ENCODE data around the gene RBM6. TPM values are rescaled to one million over a fixed set of nuclear protein-coding genes. Genes with fewer than 3 reads are reported as not detected.

Gene RBM6
- total RNA-seq, 1 experiment from 2014 or later = 72.0 TPM

DNA sequence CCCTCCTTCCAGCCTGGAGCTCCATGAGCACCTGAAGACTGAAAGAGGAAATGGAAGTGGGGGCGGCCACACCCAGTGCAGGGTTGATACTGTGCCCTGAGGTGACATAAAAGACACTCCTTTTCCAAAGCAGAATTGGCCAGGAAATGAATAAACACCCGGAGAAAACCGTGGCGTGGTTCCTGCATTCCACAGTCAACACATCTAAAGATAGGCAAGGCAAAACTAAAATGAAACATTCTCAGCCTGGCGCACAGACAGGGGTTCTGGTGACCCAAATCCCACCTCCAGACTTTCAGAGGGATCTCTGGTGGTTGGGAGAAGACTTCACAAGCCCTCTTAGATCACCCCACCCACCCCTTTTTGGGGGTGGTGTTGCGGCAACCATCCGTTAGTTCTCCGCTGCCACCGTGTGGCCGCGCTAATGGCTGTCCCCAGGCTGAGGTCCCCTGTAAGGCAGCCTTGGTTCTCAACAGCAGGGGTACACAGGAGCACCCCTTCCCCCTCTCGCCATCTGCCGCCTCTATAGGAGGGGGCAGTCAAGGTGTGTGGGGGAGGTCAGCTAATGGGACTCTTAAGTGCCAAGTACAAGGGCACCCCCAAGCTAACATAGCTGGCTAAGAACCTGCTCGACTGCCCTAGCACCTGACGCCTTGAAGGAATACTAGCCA is 33.7 kb upstream of the RBM6 start:
- H3F3A ChIP-seq (ENCODE audit: insufficient read depth, low read depth) = peaks cover 35% of the 10 kb centered on the region
- H3K36me3 ChIP-seq (ENCODE audit: low read depth) = no peaks in the 10 kb centered on the region
- BruUV-seq (replicated peaks) = no TSS peak
- H3K4me3 ChIP-seq = peak overlapping the region; percentile 43; the same call in 1 of the 2 replicates
- H3K9me3 ChIP-seq (ENCODE audit: insufficient read depth, low read depth) = no peaks in the 10 kb centered on the region
- peak; percentile 70 for TF ChIP-seq CTCF (conservative IDR thresholded peaks at IDR 0.05)
- no peak for TF ChIP-seq EZH2 (IDR thresholded peaks at IDR 0.05; ENCODE audit: low read depth)
- peak overlapping the region; percentile 75 for H3K4me2 ChIP-seq
- H3K4me1 ChIP-seq (replicated peaks; ENCODE audit: insufficient read depth) = peaks cover 38% of the 10 kb centered on the region
- intact Hi-C loops (cut with micrococcal nuclease; ENCODE audit: unreplicated experiment) = loop anchor here (1.0 to 5.0 kb wide), 4 partner anchors 67 to 204 kb away; no protein-coding TSS in a partner anchor
- peaks cover 32% of the 10 kb centered on the region for H3K79me2 ChIP-seq (ENCODE audit: low read depth)
- H2AFZ ChIP-seq = peak overlapping the region; percentile 76
- ChIA-PET POLR2A (ENCODE audit: unreplicated experiment) (interaction anchor here (0.6 kb wide), 3 partner anchors 43 to 366 kb away, joined by 3 to 26 read pairs (median 4); no protein-coding TSS in a partner anchor), CTCF (interaction anchor here (0.5 to 1.8 kb wide), 9 partner anchors 8 to 1502 kb away, joined by 3 to 7 read pairs (median 4); partner anchors contain the start of genes INKA1 and MON1A)
- H3K27me3 ChIP-seq (ENCODE audit: insufficient read depth, low read depth) = no peaks in the 10 kb centered on the region
- H3K27ac ChIP-seq = peak overlapping the region; percentile 50
- no peaks in the 10 kb centered on the region for H4K20me1 ChIP-seq (ENCODE audit: insufficient read depth)
- H3K9me2 ChIP-seq (ENCODE audit: insufficient read depth) = no peaks in the 10 kb centered on the region
- peak; percentile 73 to 78 for DNase-seq

DNA sequence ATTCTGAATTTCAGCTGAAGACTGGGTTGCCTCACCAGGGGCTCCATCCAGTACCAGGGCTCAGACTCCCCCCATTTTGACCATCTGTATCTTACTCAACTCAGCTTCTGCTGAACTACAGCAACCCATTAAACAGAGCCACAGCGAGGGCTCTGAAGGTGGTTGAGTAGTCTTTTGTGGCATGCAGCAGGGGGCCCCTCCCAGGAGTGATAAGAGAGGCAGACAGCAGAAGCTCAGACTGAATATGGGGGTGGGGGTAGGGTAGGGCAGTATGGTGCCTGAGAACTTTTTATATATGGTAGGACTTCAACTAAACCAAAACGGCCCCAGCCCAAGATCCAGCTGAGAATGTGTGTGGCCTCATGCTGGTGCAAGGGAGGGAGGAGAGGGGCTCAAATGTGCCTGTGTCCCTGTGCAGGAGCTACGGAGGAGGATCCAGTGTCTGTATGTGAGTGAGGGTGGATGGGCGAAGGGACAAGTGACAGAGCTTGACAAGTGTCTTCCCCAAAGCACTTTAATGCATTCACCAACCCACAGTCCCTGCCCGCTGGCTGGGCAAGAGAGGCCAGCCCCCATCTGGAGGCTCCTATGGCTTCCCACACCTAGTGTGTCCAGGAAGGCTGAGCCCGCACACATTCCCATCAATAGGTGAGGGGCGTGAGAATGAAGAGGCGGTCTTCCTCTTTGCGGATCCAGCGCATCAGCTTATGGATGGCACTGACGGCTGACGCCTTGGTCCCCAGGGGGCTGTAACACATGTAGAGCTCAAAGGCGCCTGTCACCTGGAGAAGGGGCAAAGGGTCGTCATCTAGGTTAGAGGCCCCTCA is 31.4 kb upstream of the RBM6 start:
- Histone ChIP-seq H3K4me1 (replicated peaks; ENCODE audit: insufficient read depth) (peaks cover 38% of the 10 kb centered on the region), H4K20me1 (ENCODE audit: insufficient read depth) (no peaks in the 10 kb centered on the region), H3K79me2 (ENCODE audit: low read depth) (peaks cover 11% of the 10 kb centered on the region), H3K9me3 (ENCODE audit: insufficient read depth, low read depth) (no peaks in the 10 kb centered on the region), H3F3A (ENCODE audit: insufficient read depth, low read depth) (peaks cover 31% of the 10 kb centered on the region), H3K9me2 (ENCODE audit: insufficient read depth) (no peaks in the 10 kb centered on the region), H3K27me3 (ENCODE audit: insufficient read depth, low read depth) (no peaks in the 10 kb centered on the region), H3K36me3 (ENCODE audit: low read depth) (no peaks in the 10 kb centered on the region), H3K4me3 (no peak overlapping the region), H3K27ac (no peak overlapping the region), H3K4me2 (no peak overlapping the region), H2AFZ (no peak overlapping the region)
- ChIA-PET POLR2A (ENCODE audit: unreplicated experiment) (interaction anchor here (0.6 kb wide), 1 partner anchor 17 kb away, joined by 3 read pairs; no protein-coding TSS in a partner anchor), CTCF (no interaction called here)
- no TSS peak for BruUV-seq (replicated peaks)
- TF ChIP-seq CTCF (conservative IDR thresholded peaks at IDR 0.05) = no peak
- no peak for TF ChIP-seq EZH2 (IDR thresholded peaks at IDR 0.05; ENCODE audit: low read depth)
- no peak for DNase-seq
- intact Hi-C loops (cut with micrococcal nuclease; ENCODE audit: unreplicated experiment) = loop anchor here (5.0 kb wide), 1 partner anchor 206 kb away; no protein-coding TSS in a partner anchor

GRCh38 chr3:49910409-49911123 is 29.4 kb upstream of the RBM6 start:
- H3F3A ChIP-seq (ENCODE audit: insufficient read depth, low read depth) = peaks cover 18% of the 10 kb centered on the region
- no peaks in the 10 kb centered on the region for H4K20me1 ChIP-seq (ENCODE audit: insufficient read depth)
- TF ChIP-seq CTCF (conservative IDR thresholded peaks at IDR 0.05) (no peak), EZH2 (IDR thresholded peaks at IDR 0.05; ENCODE audit: low read depth) (no peak)
- H2AFZ ChIP-seq = no peak overlapping the region
- no peaks in the 10 kb centered on the region for H3K9me3 ChIP-seq (ENCODE audit: insufficient read depth, low read depth)
- no peaks in the 10 kb centered on the region for H3K9me2 ChIP-seq (ENCODE audit: insufficient read depth)
- no peak overlapping the region for H3K4me3 ChIP-seq
- H3K4me2 ChIP-seq = no peak overlapping the region
- no TSS peak for BruUV-seq (replicated peaks)
- H3K4me1 ChIP-seq (replicated peaks; ENCODE audit: insufficient read depth) = peaks cover 20% of the 10 kb centered on the region
- no peaks in the 10 kb centered on the region for H3K27me3 ChIP-seq (ENCODE audit: insufficient read depth, low read depth)
- H3K79me2 ChIP-seq (ENCODE audit: low read depth) = no peaks in the 10 kb centered on the region
- no peak for DNase-seq
- no peaks in the 10 kb centered on the region for H3K36me3 ChIP-seq (ENCODE audit: low read depth)
- ChIA-PET CTCF (interaction anchor here (0.5 kb wide), 1 partner anchor 107 kb away, joined by 6 read pairs; the partner anchor contains the start of gene INKA1), POLR2A (ENCODE audit: unreplicated experiment) (interaction anchor here (0.7 kb wide), 1 partner anchor 63 kb away, joined by 5 read pairs; no protein-coding TSS in a partner anchor)
- no peak overlapping the region for H3K27ac ChIP-seq
- intact Hi-C loops (cut with micrococcal nuclease; ENCODE audit: unreplicated experiment) = no loop called here

All from PC-9 (cell line).